GM12891 (cell line): ENCODE data around the gene SERBP1.

Experiments
- PAX5 ChIP-seq: IDR thresholded peaks from 2 replicates; pipeline ENCODE4 v1.6.1; 2011; ENCODE audit warnings: low read length, moderate library complexity, mild to moderate bottlenecking; ENCODE audit not compliant: insufficient read depth, severe bottlenecking
- POLR2A ChIP-seq: IDR thresholded peaks from 2 replicates; pipeline ENCODE4 v1.6.1; 2011; ENCODE audit warnings: low read depth, low read length, control low read depth
- POLR2AphosphoS5 ChIP-seq: IDR thresholded peaks from 2 replicates; pipeline ENCODE4 v1.6.1; 2011; ENCODE audit warnings: low read depth, low read length, control low read depth

DNA sequence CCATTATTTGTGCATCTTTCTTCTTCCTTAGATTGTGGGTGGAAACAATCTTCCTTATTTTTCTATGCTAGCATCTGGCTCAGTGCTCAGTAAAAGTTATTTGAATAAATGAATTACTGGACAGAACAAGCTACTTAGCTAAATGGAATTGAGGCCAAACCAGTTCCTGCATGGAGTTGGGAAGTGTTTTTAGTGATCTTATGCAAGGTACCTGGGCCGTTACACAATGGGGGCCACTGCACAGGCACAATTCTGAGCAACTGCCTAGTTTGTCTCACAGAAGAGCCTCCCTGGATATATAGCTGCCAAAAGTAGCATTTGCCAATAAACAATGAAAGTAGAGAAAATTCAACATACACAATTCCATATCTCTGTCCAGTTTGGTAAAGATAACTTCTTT is 27.0 kb upstream of the SERBP1 start:
- TF ChIP-seq POLR2AphosphoS5 = no peak
- no peak for TF ChIP-seq PAX5
- TF ChIP-seq POLR2A = no peak
